Measurements from ENCODE around the gene ELMOD3. TPM values are rescaled to one million over a fixed set of nuclear protein-coding genes. Genes with fewer than 3 reads are reported as not detected.

Gene ELMOD3
- total and polyA plus RNA-seq, 9 of the 15 experiments (the other 6 are each of a cell fraction or from before 2014, with no cell fraction given) = 2.7 to 18.7 (median 11.6) TPM

GRCh38 chr2:85421260-85422071, 66.9 kb downstream of the ELMOD3 start:
- H3K27me3 ChIP-seq (ENCODE audit: control insufficient read depth in 2 of 2, insufficient read depth in 2 of 2, low read length in 2 of 2) = no peaks in the 10 kb centered on the region
- peaks cover 50 to 59% of the 10 kb centered on the region in 2 experiments for H3K4me1 ChIP-seq (replicated peaks in 1 of 2; ENCODE audit: control insufficient read depth in 2 of 2, insufficient read depth in 2 of 2, low read length in 2 of 2)
- DNase-seq (ENCODE audit: extremely low read depth in 1 of 4, low spot score in 3 of 4) = peak in 3 of 4 experiments; percentile 17 to 81 (median 78)
- peak overlapping the region; percentile 79 for H3K27ac ChIP-seq (ENCODE audit: extremely low read depth, low read depth, low read length)
- peak overlapping the region; percentile 85 for H3K4me2 ChIP-seq (ENCODE audit: insufficient read depth, low read length)
- in situ Hi-C loops (cut with MboI) (no loop called here), intact Hi-C loops (cut with micrococcal nuclease) (loop anchor here (2.0 to 5.0 kb wide), 2 partner anchors 79 to 181 kb away; partner anchors contain the start of gene TMEM150A)
- H4K20me1 ChIP-seq (replicated peaks; ENCODE audit: control insufficient read depth, insufficient read depth, low read length) = no peaks in the 10 kb centered on the region
- H3K36me3 ChIP-seq (ENCODE audit: control insufficient read depth, insufficient read depth, low read length) = no peaks in the 10 kb centered on the region
- H3K9me1 ChIP-seq (ENCODE audit: control insufficient read depth, insufficient read depth, low read length) = no peaks in the 10 kb centered on the region
- no peak overlapping the region; the same call in 1 of the 2 replicates for H3K4me3 ChIP-seq
- H2AFZ ChIP-seq (ENCODE audit: low read depth, low read length) = peak overlapping the region; percentile 99
- FAIRE-seq = peak; percentile 83
- ATAC-seq = peak; percentile 19
- ChIA-PET POLR2A (interaction anchor here (0.8 to 63.9 kb wide), 7 partner anchors 9 to 174 kb away, joined by 3 to 1576 read pairs (median 4); partner anchors contain the start of genes MAT2A and RNF181), CTCF (ENCODE audit: low intra/inter-chr PET ratio) (interaction anchor here (0.6 to 3.2 kb wide), 4 partner anchors 15 to 140 kb away, joined by 3 to 63 read pairs (median 6); partner anchors contain the start of gene GGCX)
- H3K79me2 ChIP-seq (ENCODE audit: control insufficient read depth, insufficient read depth, low read length) = peaks cover 18% of the 10 kb centered on the region; the same call in 2 of the 3 replicates
- peak overlapping the region; percentile 76 to 89; a peak in 3 of 4 replicates for H3K9ac ChIP-seq (ENCODE audit: insufficient read depth in 1 of 2, low read depth in 2 of 2, low read length in 2 of 2)
- WGBS (ENCODE audit: insufficient coverage, low coverage, missing lambda C conversion rate) = 7% methylated on average over 13 of the region's 13 CpGs
- H3K9me3 ChIP-seq (replicated peaks; ENCODE audit: control insufficient read depth, insufficient read depth, low read depth, low read length) = no peaks in the 10 kb centered on the region
- BruUV-seq (replicated peaks) = no TSS peak
- TF ChIP-seq RNF2 (IDR thresholded peaks at IDR 0.05) (0 out of 2 replicates have a peak, but pooled peaks have one; percentile 29), POLR2H (tag; IDR thresholded peaks at IDR 0.05; ENCODE audit: low read depth) (no peak), SMARCA5 (IDR thresholded peaks at IDR 0.05) (no peak), BHLHE40 (IDR thresholded peaks at IDR 0.05; ENCODE audit: low read length) (no peak), RFX1 (IDR thresholded peaks at IDR 0.05) (no peak; the same call in 1 of the 2 replicates), RB1 (IDR thresholded peaks at IDR 0.05; ENCODE audit: low read depth) (no peak), ZFP30 (CRISPR knock-in tag; IDR thresholded peaks at IDR 0.05; ENCODE audit: borderline replicate concordance) (no peak), GTF3C2 (IDR thresholded peaks at IDR 0.05; ENCODE audit: borderline replicate concordance, extremely low read depth, insufficient read length) (no peak), ZNF785 (CRISPR knock-in tag; IDR thresholded peaks at IDR 0.05) (no peak), ZNF282 (CRISPR knock-in tag; IDR thresholded peaks at IDR 0.05) (no peak), ZNF764 (CRISPR knock-in tag; IDR thresholded peaks at IDR 0.05; ENCODE audit: low read depth) (no peak), ZNF316 (IDR thresholded peaks at IDR 0.05) (peak; percentile 4; the same call in 1 of the 2 replicates), TBP (optimal IDR thresholded peaks at IDR 0.05; ENCODE audit: low read depth, low read length) (peak; percentile 46), JUN (IDR thresholded peaks at IDR 0.05; ENCODE audit: borderline replicate concordance, low read depth, low read length) (no peak), JUN (CRISPR knock-in tag; IDR thresholded peaks at IDR 0.05; ENCODE audit: borderline replicate concordance) (no peak), YBX1 (IDR thresholded peaks at IDR 0.05) (no peak)
- TF ChIP-seq, protein P1, sequence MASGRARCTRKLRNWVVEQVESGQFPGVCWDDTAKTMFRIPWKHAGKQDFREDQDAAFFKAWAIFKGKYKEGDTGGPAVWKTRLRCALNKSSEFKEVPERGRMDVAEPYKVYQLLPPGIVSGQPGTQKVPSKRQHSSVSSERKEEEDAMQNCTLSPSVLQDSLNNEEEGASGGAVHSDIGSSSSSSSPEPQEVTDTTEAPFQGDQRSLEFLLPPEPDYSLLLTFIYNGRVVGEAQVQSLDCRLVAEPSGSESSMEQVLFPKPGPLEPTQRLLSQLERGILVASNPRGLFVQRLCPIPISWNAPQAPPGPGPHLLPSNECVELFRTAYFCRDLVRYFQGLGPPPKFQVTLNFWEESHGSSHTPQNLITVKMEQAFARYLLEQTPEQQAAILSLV (tag; IDR thresholded peaks at IDR 0.05) = no peak
- TF ChIP-seq, protein P2, sequence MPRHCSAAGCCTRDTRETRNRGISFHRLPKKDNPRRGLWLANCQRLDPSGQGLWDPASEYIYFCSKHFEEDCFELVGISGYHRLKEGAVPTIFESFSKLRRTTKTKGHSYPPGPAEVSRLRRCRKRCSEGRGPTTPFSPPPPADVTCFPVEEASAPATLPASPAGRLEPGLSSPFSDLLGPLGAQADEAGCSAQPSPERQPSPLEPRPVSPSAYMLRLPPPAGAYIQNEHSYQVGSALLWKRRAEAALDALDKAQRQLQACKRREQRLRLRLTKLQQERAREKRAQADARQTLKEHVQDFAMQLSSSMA (CRISPR knock-in tag; IDR thresholded peaks at IDR 0.05) = no peak

Measured in K562 (cell line).